HepG2 (cell line): ENCODE results near the gene WDR45B. TPM values are rescaled to one million over a fixed set of nuclear protein-coding genes. Genes with fewer than 3 reads are reported as not detected.

Experiments
- ARNT2 ChIP-seq: sonication (generic); formaldehyde crosslinking; IDR thresholded peaks from 2 replicates; pipeline ENCODE4 v1.8.0; 2022; ENCODE audit warnings: mild to moderate bottlenecking, low read depth, missing genetic modification reagents, moderate library complexity
- CTCF ChIP-seq: sonication (generic); formaldehyde crosslinking; IDR thresholded peaks from 2 replicates; pipeline ENCODE4 v1.5.0; 2020; ENCODE audit warnings: mild to moderate bottlenecking, missing genetic modification reagents, moderate library complexity
- HMGA1 ChIP-seq: sonication (generic); formaldehyde crosslinking; conservative IDR thresholded peaks from 2 replicates; pipeline ENCODE4 v1.4.0; 2020; ENCODE audit warnings: missing genetic modification reagents
- NFIB ChIP-seq: sonication (generic); formaldehyde crosslinking; IDR thresholded peaks from 2 replicates; pipeline ENCODE4 v1.9.0; 2021; ENCODE audit warnings: missing genetic modification reagents, mild to moderate bottlenecking, borderline replicate concordance
- PLRG1 ChIP-seq: fragments of 450-650 bp; conservative IDR thresholded peaks from 2 replicates; pipeline ENCODE4 v1.6.1; 2016
- SMARCC2 ChIP-seq: fragments of 450-650 bp; IDR thresholded peaks from 2 replicates; pipeline ENCODE4 v1.6.1; 2017; ENCODE audit warnings: antibody characterized with exemption, mild to moderate bottlenecking
- SNAPC2 ChIP-seq: sonication (generic); formaldehyde crosslinking; IDR thresholded peaks from 2 replicates; pipeline ENCODE4 v1.8.1; 2022; ENCODE audit warnings: mild to moderate bottlenecking, missing genetic modification reagents
- TBP ChIP-seq: sonication (generic); formaldehyde crosslinking; IDR thresholded peaks from 2 replicates; pipeline ENCODE4 v1.5.0; 2020; ENCODE audit warnings: missing genetic modification reagents
- ZMYM3 ChIP-seq: sonication (generic); formaldehyde crosslinking; IDR thresholded peaks from 2 replicates; pipeline ENCODE4 v1.5.1; 2020; ENCODE audit warnings: mild to moderate bottlenecking, missing genetic modification reagents
- ZNF280B ChIP-seq: sonication (generic); formaldehyde crosslinking; IDR thresholded peaks from 2 replicates; pipeline ENCODE4 v1.5.0; 2020; ENCODE audit warnings: missing genetic modification reagents, mild to moderate bottlenecking, borderline replicate concordance
- ZNF333 ChIP-seq: sonication (generic); formaldehyde crosslinking; IDR thresholded peaks from 2 replicates; pipeline ENCODE4 v1.4.0; 2020; ENCODE audit warnings: mild to moderate bottlenecking, missing genetic modification reagents, borderline replicate concordance
- ZNF496 ChIP-seq: sonication (generic); formaldehyde crosslinking; IDR thresholded peaks from 2 replicates; pipeline ENCODE4 v1.8.1; 2023; ENCODE audit warnings: mild to moderate bottlenecking, moderate library complexity, missing genetic modification reagents; ENCODE audit not compliant: insufficient replicate concordance
- ZNF567 ChIP-seq: sonication (generic); formaldehyde crosslinking; IDR thresholded peaks from 2 replicates; pipeline ENCODE4 v1.8.1; 2023; ENCODE audit warnings: mild to moderate bottlenecking, missing genetic modification reagents, borderline replicate concordance
- ZNF629 ChIP-seq: sonication (generic); formaldehyde crosslinking; conservative IDR thresholded peaks from 2 replicates; pipeline ENCODE4 v1.5.0; 2020; ENCODE audit warnings: missing genetic modification reagents
- polyA plus RNA-seq, 8 experiments: library from polyadenylated mRNA; depleted of rRNA in 3 of 8; stranded (reverse) in 7 of 8; unstranded in 1 of 8; fragments of >200 nt; fragmentation: Illumina TruSeq in 4 of 8; extraction: Trizol in 4 of 8; gene quantifications; 2 replicates each; pipeline versions ENCODE4 v1.2.1 to v1.2.3, GENCODE V29; 2011 to 2016; ENCODE audit warnings: low read depth in 4 of 8, missing spikeins in 1 of 8, mixed read lengths in 1 of 8; ENCODE audit not compliant: insufficient read depth in 1 of 8
- total RNA-seq, 5 experiments: library from RNA; depleted of rRNA; stranded (reverse); fragments of >200 nt; fragmentation: Illumina TruSeq; extraction: Trizol; gene quantifications; 2 replicates each; pipeline ENCODE4 v1.2.3, GENCODE V29; 2016; ENCODE audit warnings: low read depth in 1 of 5
- TF ChIP-seq, protein P1 (sequence below): sonication (generic); formaldehyde crosslinking; IDR thresholded peaks from 2 replicates; pipeline ENCODE4 v1.4.0; 2020; ENCODE audit warnings: missing genetic modification reagents
- TF ChIP-seq, protein P2 (sequence below): fragments of 450-650 bp; IDR thresholded peaks from 2 replicates; pipeline ENCODE4 v1.6.1; 2017; ENCODE audit warnings: mild to moderate bottlenecking
- TF ChIP-seq, protein P3 (sequence below): sonication (generic); formaldehyde crosslinking; IDR thresholded peaks from 2 replicates; pipeline ENCODE4 v1.4.0; 2020; ENCODE audit warnings: missing genetic modification reagents

Gene WDR45B
- total and polyA plus RNA-seq, 2 of the 13 experiments (the other 11 are each of a cell fraction or from before 2014, with no cell fraction given): 86.2 to 155 TPM

DNA sequence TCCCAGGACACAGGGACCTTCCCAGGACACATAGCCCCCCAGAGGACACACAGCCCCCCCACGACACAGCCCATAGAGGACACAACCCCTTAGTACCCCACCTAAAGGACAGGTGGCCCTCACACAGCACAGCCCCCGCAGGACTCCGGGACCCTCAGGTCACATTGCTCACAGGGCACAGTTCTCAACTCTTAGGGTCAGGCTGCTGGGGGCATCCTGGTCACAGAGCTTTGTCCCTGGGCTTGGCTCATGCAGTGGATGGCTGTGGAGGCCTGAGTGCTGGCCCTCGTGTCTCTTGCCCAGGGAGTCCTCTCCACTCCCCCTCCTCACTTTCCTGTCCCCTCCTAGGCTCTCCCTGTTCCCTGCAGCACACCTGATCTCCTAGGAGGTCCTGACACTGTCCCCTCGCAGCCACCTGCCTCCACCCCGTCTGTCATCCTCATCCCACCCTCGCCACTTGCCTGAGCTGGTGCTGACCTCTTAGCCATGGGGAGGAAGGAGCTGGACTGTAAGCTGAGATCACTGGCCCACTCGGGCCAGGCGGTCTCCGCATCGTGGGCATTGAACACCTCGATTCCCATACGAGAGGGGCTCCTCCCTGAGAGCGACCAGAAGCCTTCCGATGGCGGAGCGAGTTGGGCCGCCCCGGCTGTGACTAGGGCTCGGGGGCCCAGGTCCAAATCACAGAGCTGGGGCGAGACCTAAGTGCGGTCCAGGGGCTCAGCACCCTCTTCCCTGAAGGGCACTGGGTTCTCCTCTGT lies 1.4 kb upstream of the WDR45B start (continued):
- TF ChIP-seq, protein P1, sequence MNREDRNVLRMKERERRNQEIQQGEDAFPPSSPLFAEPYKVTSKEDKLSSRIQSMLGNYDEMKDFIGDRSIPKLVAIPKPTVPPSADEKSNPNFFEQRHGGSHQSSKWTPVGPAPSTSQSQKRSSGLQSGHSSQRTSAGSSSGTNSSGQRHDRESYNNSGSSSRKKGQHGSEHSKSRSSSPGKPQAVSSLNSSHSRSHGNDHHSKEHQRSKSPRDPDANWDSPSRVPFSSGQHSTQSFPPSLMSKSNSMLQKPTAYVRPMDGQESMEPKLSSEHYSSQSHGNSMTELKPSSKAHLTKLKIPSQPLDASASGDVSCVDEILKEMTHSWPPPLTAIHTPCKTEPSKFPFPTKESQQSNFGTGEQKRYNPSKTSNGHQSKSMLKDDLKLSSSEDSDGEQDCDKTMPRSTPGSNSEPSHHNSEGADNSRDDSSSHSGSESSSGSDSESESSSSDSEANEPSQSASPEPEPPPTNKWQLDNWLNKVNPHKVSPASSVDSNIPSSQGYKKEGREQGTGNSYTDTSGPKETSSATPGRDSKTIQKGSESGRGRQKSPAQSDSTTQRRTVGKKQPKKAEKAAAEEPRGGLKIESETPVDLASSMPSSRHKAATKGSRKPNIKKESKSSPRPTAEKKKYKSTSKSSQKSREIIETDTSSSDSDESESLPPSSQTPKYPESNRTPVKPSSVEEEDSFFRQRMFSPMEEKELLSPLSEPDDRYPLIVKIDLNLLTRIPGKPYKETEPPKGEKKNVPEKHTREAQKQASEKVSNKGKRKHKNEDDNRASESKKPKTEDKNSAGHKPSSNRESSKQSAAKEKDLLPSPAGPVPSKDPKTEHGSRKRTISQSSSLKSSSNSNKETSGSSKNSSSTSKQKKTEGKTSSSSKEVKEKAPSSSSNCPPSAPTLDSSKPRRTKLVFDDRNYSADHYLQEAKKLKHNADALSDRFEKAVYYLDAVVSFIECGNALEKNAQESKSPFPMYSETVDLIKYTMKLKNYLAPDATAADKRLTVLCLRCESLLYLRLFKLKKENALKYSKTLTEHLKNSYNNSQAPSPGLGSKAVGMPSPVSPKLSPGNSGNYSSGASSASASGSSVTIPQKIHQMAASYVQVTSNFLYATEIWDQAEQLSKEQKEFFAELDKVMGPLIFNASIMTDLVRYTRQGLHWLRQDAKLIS: no peak
- TF ChIP-seq CTCF (CRISPR knock-in tag): 0 out of 2 replicates have a peak, but pooled peaks have one; percentile 5
- TF ChIP-seq SMARCC2: no peak
- no peak for TF ChIP-seq NFIB (CRISPR knock-in tag)
- no peak; the same call in 1 of the 2 replicates for TF ChIP-seq ZNF333 (CRISPR knock-in tag)
- no peak for TF ChIP-seq HMGA1 (CRISPR knock-in tag)
- TF ChIP-seq ZNF567 (CRISPR knock-in tag): 0 out of 2 replicates have a peak, but pooled peaks have one; percentile 57
- TF ChIP-seq TBP (CRISPR knock-in tag): no peak
- TF ChIP-seq SNAPC2 (CRISPR knock-in tag): no peak
- TF ChIP-seq, protein P2, sequence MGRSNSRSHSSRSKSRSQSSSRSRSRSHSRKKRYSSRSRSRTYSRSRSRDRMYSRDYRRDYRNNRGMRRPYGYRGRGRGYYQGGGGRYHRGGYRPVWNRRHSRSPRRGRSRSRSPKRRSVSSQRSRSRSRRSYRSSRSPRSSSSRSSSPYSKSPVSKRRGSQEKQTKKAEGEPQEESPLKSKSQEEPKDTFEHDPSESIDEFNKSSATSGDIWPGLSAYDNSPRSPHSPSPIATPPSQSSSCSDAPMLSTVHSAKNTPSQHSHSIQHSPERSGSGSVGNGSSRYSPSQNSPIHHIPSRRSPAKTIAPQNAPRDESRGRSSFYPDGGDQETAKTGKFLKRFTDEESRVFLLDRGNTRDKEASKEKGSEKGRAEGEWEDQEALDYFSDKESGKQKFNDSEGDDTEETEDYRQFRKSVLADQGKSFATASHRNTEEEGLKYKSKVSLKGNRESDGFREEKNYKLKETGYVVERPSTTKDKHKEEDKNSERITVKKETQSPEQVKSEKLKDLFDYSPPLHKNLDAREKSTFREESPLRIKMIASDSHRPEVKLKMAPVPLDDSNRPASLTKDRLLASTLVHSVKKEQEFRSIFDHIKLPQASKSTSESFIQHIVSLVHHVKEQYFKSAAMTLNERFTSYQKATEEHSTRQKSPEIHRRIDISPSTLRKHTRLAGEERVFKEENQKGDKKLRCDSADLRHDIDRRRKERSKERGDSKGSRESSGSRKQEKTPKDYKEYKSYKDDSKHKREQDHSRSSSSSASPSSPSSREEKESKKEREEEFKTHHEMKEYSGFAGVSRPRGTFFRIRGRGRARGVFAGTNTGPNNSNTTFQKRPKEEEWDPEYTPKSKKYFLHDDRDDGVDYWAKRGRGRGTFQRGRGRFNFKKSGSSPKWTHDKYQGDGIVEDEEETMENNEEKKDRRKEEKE: no peak
- TF ChIP-seq, protein P3, sequence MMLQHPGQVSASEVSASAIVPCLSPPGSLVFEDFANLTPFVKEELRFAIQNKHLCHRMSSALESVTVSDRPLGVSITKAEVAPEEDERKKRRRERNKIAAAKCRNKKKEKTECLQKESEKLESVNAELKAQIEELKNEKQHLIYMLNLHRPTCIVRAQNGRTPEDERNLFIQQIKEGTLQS (CRISPR knock-in tag): no peak
- no peak for TF ChIP-seq ZNF496 (CRISPR knock-in tag)
- no peak for TF ChIP-seq PLRG1
- 0 out of 2 replicates have a peak, but pooled peaks have one; percentile 19 for TF ChIP-seq ZNF280B (CRISPR knock-in tag)
- 0 out of 2 replicates have a peak, but pooled peaks have one; percentile 29 for TF ChIP-seq ARNT2 (CRISPR knock-in tag)
- TF ChIP-seq ZMYM3 (CRISPR knock-in tag): 0 out of 2 replicates have a peak, but pooled peaks have one; percentile 32
- TF ChIP-seq ZNF629 (CRISPR knock-in tag): no peak
